Hematopoietic multipotent progenitor cell treated with erythropoietin and hydrocortisone succinate and interleukin-3 and kit ligand, for 17 days (in vitro differentiated cells): ENCODE results near the gene C8B.

Source experiments
- DNase-seq: peaks from one replicate; pipeline ENCODE4 v3.0.0-alpha.2; 2015; ENCODE audit warnings: low spot score

C8B gene

DNA sequence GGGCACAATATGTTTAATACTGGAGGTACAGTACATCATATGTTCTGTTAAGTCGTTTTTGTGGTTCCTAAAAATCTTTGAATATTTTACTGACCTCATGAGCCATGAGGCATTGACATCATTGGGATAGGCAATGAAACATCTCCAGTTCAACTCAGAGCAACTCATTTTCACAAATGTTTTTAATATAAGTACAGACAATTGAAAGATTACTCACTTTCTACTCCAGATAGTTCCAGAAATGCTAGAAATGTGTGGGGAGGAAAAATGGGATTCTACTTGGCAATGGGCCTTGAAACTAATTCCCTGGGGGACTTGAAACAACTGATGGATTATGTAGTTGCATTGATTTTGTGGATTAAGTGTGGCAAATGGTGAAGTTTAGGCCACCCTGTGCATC, 7.2 kb upstream of the C8B start:
- DNase-seq, result no peak

DNA sequence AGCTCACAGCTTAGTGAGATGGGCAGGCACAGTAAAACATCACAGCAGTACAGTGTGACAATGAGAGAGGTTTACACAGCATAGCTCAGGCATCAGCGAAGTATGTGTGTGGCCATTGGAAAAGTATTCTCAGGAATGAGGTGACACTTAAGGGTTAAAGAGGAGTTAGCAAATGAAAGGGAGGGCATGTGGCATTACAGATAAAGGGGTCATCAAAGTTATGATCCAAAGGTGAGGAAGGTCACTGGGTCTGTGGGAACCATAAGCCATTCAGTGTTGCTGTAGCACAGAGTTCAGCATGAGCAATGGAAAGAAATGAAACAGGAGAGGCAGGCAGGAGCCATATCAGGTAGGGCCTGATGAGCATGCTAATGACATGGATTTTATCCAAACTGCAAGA, 4.5 kb upstream of the C8B start:
- no peak for DNase-seq

DNA sequence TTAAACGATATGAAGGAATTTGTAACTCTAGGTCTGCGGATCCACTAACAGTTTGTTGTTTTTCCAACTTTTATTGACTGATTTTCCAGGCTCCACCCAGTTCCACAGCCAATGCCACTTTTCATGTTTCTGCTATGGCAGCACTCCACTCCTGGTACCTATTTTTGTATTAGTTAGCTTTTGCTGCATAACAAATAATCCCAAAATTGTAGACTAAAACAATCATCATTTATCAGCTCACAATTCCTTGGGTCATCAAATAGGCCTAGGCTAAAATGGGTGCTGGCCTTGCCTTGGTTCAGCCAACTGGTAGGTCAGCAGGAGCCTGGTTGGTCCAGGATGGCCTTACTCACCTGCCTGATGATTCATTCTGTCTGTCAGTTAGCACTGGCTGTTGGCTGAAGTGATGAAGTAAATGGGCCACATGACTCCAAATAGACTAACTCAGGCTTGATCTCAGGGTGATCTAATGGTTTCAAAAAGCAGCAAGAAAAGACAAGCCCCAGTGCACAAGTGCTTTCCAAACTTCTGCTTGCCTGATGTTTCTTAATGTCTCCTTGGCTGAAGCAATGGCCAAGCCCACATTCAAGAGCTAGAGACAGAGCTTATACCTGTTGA, 3.2 kb upstream of the C8B start:
- no peak for DNase-seq

DNA sequence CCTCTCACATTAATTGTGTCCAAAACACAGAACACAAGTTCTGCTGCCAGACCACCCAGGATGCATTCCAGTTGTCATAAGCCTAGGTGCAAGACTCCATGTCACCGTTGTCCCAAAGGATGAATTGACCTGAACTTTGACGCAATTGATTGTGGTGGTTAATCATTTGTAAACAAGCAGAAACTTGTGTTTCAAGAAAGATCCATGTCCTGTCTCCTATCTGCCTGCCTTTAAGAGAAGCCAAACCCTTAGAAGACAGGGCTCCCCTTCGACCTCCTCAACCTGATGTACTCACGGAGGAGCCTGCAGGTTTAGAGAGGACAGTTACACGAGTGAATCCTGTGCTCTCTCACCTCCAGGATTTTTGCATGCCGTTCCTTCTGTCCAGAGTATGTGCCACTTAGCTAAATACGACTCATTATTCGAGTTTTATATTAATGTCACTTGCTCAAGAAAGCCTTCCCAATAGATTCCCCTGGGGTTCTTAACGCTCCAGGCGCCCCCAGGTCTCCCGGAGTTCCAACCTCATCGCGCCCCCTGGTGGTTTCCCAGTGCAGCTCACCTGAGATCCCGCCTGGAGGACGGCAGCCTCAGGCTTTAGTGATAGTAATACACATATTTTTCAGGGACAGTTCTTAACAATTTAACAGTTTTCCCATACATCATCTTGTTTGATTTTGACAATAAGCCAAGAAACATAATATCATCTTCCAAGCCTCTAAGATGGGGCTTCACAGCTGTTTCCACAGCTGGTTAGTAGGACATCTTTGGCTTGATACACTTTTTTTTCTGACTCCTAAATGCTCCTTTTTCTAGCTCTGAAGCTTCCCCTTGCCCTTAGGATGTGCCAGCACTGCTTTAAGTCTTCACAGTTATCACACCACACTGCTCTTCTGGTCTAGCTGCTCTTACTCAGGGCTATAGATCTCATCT, 2.4 kb upstream of the C8B start:
- DNase-seq, result no peak

DNA sequence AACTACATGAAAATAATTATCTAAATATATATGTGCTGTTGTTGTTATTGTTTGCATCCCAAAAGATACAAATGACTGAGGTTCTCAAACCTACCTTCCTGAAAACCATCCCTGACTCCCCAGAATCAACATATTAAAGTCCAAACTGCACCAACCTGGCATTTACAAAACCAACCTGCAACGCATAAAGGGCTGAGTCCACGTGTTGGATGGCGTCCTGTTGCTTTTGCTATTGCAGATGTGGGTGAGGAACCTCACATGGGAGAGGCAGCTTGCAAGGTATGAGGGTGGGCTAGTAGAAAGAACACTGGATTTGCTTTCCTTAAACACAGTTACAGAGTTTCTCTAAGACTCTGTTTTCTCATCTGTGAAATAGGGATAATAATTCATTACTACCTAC, 1.5 kb upstream of the C8B start:
- no peak for DNase-seq

DNA sequence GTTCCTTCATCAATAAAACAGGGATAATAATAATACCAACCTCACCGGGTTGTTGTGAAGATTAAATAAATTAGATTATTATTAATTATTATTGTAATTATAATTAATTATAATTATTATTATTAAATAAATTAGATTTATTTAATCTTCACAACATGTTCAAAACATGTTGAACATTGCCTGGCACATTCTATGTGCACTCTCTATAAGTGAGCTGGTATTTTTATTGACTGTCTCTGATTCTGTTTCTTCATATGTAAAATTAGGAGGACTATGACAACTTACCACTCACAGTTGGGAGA, 834 bp upstream of the C8B start:
- DNase-seq, result no peak

DNA sequence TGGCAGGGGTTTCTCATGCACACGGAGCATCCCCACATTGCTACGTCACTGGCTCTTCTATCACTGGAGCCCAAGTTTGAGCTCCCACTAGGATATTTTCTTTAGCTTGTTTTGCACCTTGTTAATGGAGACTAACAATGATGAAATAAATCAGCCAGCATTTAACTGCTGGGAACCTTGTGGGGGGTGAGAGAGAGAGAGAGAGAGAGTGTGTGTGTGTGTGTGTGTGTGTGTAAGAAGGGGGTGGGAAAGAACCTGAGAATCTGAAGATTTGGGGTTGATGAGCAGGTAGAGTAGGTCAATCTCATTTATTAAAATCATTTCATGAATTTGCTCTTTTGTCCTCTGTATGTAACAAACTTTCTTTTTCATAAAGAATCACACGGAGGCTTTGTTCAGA, 624 bp downstream of the C8B start:
- no peak for DNase-seq

DNA sequence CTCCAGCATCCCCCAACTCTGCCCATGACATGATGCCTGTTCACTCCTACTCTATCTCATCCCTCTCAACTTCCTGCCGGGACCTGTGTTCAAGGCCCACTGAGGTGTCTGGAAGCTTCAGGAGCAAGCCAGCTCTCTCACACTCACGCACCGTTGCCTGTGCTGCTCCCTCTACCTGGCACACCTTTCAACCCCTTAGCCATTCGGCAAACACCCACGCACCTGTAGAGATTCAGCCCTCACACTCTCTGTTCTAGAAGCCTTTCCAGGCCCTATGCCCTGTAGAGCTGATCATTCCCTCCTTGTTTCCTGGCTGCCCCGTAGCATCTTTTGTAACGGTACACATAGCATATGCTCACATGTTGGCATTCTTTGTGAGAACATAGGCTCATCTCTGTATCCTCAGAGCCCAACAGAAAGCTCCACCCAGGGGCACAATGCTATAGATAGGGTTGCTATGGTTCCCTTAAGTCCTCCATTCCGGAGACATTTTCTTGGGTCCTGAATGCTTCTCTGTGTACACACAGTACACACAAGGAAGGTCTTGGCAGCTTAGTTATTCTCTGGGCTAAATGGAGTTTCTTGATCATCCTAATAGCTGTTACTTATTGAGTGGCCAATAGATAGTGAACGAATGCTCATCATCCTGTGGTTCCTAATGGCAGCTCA, 1.3 kb downstream of the C8B start:
- DNase-seq, result no peak

DNA sequence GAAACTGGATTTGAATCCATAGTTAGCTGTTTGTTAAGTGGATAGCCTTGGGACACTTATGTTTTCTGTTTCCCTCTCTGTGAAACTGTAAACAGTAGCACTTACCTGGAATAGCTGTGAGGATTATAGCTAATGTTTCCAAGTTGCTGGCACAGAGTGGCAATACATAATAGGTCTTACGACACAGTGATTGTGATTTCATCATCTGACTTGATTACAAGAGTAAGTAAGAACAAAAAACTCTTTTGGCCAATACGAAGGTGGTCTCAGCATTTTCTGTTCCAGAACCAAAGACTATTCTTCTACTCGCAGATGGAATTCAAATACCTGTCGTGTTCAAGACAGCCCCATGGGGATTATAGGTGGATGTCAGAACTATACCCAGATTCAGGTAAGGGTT, 2.1 kb downstream of the C8B start:
- no peak for DNase-seq

DNA sequence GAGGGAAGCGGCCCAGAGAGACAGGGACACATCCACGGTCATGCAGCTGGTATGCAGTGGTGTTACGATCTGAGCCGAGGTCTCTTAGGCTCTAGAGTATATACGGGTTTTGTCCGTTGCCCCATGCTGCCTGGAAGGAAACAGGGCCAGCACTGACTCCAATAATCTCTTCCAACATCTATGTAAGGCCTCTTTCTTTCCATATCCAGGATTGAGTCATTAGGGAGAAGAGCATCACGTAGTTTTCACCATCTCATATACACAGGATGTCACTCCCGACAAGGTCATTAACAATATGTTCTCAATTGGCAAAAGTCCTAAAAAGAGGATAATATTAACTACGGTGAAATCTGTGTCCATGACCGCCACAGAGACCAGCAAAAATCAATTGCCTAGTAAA, 4.4 kb downstream of the C8B start:
- no peak for DNase-seq

DNA sequence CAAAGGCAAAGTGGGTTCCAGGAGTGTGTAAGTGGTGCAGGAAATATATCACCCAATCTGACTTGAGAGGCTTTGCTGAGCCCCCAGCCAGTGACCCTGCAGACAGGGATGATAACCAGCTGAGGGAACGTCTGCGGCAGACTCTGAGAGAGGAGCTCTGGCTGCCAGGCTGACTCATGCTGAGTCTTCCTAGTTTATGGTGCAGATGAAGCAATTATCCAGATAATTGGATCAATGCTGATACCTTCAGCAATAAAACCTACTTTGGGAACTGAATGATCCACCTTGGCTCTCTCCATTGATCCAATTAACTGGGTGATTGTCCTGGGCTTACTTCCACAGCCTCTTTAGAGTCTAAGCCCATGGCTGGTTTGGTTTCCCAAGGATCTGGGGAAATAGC, 7.3 kb downstream of the C8B start:
- DNase-seq, result no peak

DNA sequence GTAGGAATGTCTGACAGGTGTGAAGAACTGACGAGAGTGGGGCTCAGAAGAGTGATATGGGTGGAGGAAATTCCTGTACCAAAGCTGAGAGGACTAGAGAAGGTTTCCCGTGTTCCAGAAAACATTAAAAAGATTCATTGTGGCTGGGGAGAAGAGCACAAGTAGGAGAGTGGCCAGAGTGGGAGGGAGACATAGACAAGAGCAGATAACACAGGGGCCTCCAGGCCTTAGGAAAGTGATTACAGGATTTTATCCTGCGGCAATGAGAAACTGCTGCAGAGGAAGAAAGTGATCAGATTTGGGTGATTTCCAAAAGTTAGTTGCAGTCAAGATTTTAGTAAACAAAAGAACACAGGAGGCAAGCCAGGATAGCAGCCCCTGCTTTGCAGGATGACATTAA, 7.9 kb downstream of the C8B start:
- DNase-seq, result no peak

DNA sequence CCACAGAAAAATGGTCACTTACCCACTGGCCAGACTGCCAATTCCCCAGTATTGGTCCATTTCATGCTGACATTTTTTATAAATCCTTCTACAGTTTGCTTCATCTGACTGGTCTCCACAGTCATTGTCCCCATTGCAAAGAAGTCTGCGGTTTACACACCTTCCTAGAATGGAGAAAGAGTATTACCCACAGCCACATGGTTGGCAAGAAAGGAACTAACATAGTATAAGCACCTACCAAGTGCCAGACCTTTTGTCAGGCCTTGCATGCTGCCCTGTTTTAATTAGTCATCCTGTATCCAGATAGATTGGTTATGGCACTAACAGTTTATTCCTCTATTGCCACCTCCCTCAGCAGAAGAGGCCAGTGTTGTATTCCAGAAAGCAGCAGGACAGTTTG, 11.2 kb downstream of the C8B start:
- no peak for DNase-seq

DNA sequence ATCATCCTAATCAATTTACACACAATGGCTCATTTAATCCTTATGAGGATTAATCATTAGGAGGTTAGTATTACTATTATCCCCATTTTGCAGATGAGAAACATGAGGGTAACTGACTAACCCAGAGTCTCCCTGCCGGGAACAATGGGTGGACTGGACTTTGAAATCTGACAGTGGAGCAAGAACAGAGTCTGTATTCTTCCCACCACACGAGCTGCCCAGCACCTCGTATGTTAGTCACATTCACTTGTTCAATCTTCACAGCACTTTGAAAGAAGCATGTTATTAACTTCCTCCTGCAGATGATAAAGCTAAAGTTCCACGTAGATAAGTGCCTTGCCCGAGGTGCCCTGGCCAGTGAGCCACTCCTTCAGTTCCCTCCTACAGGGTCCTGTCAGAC, 12.4 kb downstream of the C8B start:
- DNase-seq, result no peak

DNA sequence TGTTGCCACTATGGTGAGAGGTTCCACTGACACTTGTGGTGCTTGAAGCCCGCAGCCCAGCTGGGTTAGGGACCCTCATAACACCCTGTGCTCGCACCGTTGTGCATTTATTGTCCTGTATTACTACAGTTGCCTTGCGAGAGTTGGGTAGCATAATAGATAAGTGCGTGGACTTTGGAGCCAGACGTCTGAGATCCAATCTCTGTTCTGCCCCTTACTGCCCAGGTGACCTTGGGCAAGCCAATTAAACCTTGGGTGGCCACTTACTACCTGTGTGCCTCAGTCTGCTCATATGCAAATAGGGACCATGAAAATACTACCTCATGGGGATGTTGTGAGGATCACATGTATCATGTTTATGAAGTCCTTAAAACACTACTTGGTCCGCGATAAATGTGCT, 13.3 kb downstream of the C8B start:
- DNase-seq, result no peak

DNA sequence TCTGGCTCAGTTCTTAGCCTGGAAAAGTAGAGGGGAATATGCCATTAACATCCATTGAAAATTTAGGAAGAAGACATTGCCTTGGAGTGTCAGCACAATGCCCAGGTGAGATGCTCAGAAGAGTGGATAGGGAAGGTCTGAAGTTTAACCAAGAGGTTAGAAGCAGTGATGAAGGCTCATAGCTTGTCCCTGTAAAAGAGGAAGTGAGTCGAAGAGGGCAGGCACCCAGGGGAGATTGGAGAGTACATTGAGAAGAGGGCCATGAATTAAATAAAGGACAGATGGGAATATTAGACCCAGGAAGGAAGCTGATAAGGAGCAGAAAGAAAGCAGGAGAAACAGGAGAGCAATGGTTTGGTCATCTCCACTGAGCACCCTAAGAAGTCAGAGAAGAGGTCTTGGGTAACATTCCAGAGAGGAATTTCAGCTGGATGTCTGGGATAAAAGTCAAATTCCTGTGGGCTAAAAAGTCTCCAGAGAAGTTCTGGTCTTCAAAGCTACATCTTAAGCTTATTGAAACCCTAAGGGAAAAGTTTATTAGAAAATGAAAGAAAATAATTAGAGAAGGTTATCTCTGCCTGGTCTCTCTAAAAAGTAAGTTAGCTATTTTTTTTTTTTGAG, 17.3 kb downstream of the C8B start:
- DNase-seq, result no peak

DNA sequence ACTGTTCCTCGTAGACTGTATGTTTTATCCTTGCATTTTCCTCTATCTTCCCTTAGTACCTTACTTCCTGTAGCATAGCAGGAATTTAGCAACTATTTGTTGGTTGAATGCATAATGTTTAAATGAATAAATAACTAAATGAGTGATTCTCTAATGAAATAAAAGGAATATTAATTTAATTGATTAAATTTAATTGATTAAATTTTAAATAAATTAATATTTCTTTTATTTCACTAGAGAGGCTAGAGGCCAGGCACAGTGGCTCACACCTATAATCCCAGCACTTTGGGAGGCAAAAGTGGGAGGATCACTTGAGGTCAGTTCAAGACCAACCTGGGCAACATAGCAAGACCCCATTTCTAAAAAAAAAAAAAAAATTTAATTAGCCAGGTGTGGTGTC, 25.8 kb downstream of the C8B start:
- DNase-seq, result no peak

DNA sequence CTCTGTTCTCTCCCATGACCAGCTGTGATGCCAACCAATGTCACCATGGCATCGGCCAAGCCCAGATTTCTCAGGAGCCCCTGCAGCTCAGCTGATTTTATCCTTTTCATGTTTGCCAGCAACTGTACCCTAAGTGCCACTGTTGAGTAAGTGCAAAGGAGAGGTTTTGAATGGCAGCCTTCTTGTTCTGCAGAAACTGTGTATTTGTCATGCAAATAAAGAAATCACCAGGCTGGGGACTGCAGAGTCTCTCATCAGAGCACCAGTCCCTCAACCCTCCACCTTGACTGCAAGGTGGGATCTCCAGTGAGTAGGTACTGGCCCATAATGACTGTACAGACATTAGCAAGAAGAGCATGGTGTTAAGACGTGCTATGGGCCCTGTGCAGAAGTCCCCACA, 26.6 kb downstream of the C8B start:
- DNase-seq, result no peak

DNA sequence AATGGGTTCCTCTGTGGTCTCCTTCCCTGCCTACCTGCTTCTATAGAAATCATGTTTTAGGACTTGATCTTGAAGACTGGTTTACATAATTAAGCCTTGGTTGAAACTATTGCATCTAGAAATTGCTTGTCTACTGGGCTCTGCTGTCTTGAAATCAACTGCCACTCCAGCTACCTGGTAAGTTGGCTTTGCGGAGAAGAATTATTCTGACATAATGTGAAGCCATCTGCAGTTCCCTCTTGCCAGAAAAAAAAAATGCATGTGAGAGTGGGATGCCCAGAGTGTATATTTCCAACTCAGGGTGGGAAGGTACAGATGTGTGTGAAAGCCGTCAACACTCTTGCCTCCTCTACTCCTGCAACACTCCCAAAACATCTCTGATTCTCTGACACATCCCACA, 27.2 kb downstream of the C8B start:
- no peak for DNase-seq

DNA sequence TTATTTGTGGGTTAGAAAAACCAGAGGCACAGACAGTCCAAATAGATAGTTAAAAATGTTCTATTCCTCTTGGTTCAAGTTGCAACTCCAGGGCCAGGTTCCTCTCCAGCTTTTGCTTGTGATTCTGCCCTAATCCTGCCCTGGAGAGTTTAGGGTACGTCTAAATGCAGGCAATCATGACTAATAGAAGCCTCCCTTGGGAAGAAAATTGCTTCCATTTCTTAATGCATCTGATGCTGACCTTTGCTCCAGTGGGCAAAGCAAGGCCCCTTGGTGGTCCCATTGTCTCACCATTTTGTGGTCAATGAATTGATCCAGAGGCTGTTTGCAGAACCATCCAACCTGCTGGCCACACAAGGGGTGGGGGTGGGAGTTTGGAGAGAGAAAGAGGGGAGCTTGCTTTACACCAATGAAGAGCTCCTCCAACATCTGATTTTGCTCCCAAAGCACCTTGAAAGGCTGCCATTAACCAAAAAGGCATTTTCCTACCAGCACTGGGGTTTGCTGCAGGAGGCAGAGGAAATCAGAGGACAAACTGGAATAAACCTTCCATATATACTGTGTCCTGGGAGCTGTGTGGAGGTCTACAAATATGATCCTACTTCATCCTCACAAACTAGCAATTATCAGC, 31.3 kb downstream of the C8B start:
- DNase-seq, result no peak

DNA sequence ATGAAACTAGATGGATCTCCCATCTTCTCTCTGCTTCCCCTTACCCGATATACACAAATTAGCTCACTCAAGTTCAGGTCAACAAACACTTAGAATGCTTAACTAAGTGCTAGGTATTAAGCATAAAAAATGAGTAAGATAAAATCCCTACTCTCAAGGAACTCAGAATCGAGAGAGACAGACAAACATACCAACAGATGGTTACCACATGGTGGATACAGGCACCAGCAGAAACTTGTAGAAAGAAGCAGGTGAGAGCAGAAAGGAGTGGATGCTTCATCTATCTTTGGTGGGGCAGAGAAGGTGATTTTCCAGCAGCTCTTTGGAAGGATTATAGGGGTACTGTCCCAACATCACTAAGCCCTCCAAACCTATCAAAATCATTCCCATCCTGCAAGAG, 32.2 kb downstream of the C8B start:
- no peak for DNase-seq

DNA sequence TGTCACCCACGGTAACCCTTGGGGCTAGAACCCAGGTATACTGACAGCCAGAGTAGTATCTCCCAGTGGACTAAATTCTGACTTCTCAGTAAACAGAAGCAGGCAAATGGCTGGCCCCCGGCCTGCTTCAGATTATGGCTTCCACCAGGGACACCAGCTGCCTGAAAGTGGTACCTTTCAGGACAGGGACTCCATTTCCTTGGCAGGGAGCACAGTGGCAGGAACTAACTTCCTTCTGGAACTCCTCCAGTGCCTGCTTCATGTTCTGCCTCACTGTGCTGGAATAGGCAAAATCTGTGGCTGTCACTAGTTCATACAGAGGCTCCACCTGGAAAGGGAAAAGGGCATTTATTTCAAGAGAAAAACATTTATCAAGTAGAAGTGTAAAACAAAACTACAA, 32.7 kb downstream of the C8B start:
- DNase-seq, result no peak

DNA sequence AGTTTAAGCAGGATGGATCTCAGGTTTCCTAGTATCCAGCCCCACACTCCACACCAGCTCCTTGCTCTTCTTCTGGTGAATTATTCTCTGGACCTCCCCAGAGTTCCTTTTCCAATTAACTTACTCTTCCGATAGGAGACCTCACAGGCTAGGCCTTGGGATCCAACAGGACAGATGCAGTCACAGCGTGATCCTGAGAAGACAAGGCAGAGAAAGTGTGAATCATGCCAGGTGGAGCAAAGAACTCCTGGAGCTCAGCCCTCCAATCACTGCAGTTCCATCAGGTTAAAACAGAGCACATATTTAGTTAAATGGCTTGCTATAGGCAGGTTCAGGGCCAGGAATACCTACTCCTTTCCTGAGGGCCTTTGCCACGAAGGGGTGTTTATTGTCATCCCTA, 34.1 kb downstream of the C8B start:
- DNase-seq, result no peak
